Measurements from ENCODE around the gene LAMA2. TPM values are rescaled to one million over a fixed set of nuclear protein-coding genes. Genes with fewer than 3 reads are reported as not detected.

Gene LAMA2
- total and polyA plus RNA-seq, 2 of the 8 experiments (the other 6 are each of a cell fraction or from before 2014, with no cell fraction given): 1.3 to 3.8 TPM

GRCh38 chr6:129215246-129215645, 332.3 kb downstream of the LAMA2 start:
- FAIRE-seq (no peak), DNase-seq (ENCODE audit: low read depth in 1 of 2, low spot score in 2 of 2) (no peak)
- Histone ChIP-seq H3K79me2 (ENCODE audit: control insufficient read depth in 1 of 2, insufficient read depth in 2 of 2, low read length in 2 of 2) (no peaks in the 10 kb centered on the region), H4K91ac (replicated peaks; ENCODE audit: insufficient read length, low read length) (no peak overlapping the region), H3K79me1 (ENCODE audit: low read depth, low read length) (no peaks in the 10 kb centered on the region), H3K27ac (ENCODE audit: low read depth, low read length) (no peak overlapping the region), H3K4me3 (ENCODE audit: extremely low read depth in 1 of 4, insufficient read depth in 2 of 4, low read depth in 3 of 4, low read length in 4 of 4) (no peak overlapping the region), H2BK20ac (ENCODE audit: low read length) (no peak overlapping the region), H4K5ac (ENCODE audit: insufficient read length, low read depth, low read length) (no peak overlapping the region), H3K36me3 (ENCODE audit: control insufficient read depth in 2 of 4, insufficient read depth in 4 of 4, low read length in 3 of 4) (no peaks in the 10 kb centered on the region), H3K4me2 (ENCODE audit: insufficient read depth in 1 of 2, low read depth in 2 of 2, low read length in 2 of 2) (no peak overlapping the region), H3K23me2 (ENCODE audit: low read depth, low read length) (no peaks in the 10 kb centered on the region), H2AK5ac (ENCODE audit: low read depth, low read length) (no peak overlapping the region), H3K9ac (replicated peaks in 1 of 4; ENCODE audit: extremely low read depth in 1 of 4, low read depth in 3 of 4, low read length in 3 of 4) (no peak overlapping the region), H2BK12ac (ENCODE audit: low read depth, low read length) (no peak overlapping the region), H3K14ac (ENCODE audit: insufficient read length) (no peak overlapping the region), H3K18ac (ENCODE audit: extremely low read depth, low read length) (no peak overlapping the region), H2BK120ac (replicated peaks; ENCODE audit: low read depth, low read length) (no peak overlapping the region), H4K20me1 (replicated peaks in 1 of 2; ENCODE audit: control insufficient read depth in 1 of 2, insufficient read depth in 2 of 2, low read length in 2 of 2) (no peaks in the 10 kb centered on the region), H3K4ac (replicated peaks; ENCODE audit: insufficient read length, low read depth, low read length) (no peak overlapping the region), H3K9me3 (ENCODE audit: insufficient read depth in 2 of 2, low read depth in 1 of 2, low read length in 1 of 2) (no peaks in the 10 kb centered on the region), H3K23ac (ENCODE audit: insufficient read length) (no peak overlapping the region), H2AFZ (ENCODE audit: low read length) (no peak overlapping the region), H2BK15ac (ENCODE audit: low read length) (no peak overlapping the region), H2BK5ac (ENCODE audit: low read depth, low read length) (no peak overlapping the region), H3K56ac (replicated peaks; ENCODE audit: insufficient read length, low read depth, low read length) (no peak overlapping the region), H3K27me3 (replicated peaks in 1 of 4; ENCODE audit: control insufficient read depth in 3 of 4, extremely low read depth in 1 of 4, insufficient read depth in 3 of 4, low read length in 3 of 4) (no peaks in the 10 kb centered on the region), H4K8ac (ENCODE audit: extremely low read depth, insufficient read depth, low read length) (no peak overlapping the region), H3K4me1 (replicated peaks in 1 of 4; ENCODE audit: control insufficient read depth in 3 of 4, insufficient read depth in 4 of 4, low read length in 3 of 4) (no peaks in the 10 kb centered on the region)
- TF ChIP-seq USF2 (IDR thresholded peaks at IDR 0.05; ENCODE audit: low read length): no peak
- ChIA-PET POLR2A (ENCODE audit: partially characterized antibody) (no interaction called here), CTCF (ENCODE audit: partially characterized antibody) (interaction anchor here (0.7 to 1.1 kb wide), 3 partner anchors 8 to 155 kb away, joined by 3 to 5 read pairs (median 3); no protein-coding TSS in a partner anchor)
